Measurements from ENCODE around the gene C11orf91. TPM values are rescaled to one million over a fixed set of nuclear protein-coding genes. Genes with fewer than 3 reads are reported as not detected.
A peak's percentile ranks its signal among the peaks of the same experiment; 100 is the strongest.

Gene C11orf91, protein sequence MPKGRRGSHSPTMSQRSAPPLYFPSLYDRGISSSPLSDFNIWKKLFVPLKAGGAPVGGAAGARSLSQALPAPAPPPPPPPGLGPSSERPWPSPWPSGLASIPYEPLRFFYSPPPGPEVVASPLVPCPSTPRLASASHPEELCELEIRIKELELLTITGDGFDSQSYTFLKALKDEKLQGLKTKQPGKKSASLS
- not detected in 2 replicates for total RNA-seq (2014; rRNA removed; shearing (Covaris generic))

DNA sequence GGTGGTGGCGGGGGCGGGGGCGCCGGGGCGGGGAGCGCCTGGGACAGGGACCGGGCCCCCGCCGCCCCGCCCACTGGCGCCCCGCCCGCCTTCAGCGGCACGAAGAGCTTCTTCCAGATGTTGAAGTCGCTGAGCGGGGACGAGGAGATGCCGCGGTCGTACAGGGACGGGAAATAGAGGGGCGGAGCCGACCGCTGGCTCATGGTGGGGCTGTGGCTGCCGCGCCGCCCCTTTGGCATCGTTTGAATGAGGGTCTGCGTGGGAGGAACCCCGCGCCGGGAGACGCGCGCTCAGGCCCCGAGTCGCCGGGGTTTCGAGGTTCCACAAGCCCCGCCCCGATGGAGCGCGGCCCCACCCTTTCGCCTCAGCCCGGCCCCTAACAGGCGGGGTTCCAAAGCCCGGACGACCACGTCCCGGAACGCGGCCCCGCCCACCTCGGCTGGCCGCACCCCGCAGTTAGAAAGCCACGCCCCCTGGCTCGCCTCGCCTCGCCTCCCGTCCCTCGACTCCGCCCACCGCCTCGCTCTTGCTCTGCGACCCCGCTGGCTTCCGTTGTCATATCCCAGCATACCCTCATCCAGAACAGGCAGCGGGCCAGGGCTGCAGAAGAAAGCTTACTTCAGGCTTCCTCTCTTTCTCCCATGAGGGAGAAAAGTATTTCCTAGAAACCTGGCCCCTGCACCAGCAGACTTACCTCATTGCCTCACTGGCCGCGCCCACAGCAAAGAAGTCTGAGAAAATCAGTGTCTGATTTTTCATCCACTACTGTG, at the start of gene C11orf91:
C11orf91 (minus strand) TSS at position 325 of the 770 bp plus-strand sequence; CDS start at position 239, 86 bp downstream.
- peak within 1 kb of the TSS; percentile 78 for H3K4me3 ChIP-seq (ENCODE audit: insufficient read depth, low read depth, low read length)
- H3K27me3 ChIP-seq (ENCODE audit: control insufficient read depth, insufficient read depth, low read length): peaks cover 6% of the 10 kb centered on the region; the same call in 1 of the 2 replicates
- peak; percentile 97 for DNase-seq
- H3K36me3 ChIP-seq (replicated peaks; ENCODE audit: control insufficient read depth, insufficient read depth, low read length): no peaks in the 10 kb centered on the region

DNA sequence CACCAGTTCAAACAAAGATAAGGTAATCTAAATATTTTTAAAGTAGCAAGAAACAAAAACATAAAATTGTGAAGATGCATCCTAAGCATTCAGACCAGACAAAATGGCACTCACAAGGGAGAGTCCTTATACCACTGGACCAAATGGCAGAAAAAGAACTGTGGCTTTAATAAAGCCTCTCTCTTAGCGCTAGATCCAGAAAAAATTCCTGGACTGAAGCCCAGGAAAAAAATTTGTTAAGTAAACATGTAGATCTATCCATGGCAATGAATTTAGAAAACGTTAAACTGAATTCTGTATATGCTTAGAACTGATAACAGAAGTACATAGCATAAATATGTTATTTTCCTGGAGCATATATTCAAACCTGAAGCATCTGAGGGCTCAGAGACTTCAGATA, 47.4 kb upstream of the C11orf91 start:
- no peak for DNase-seq
- no peaks in the 10 kb centered on the region for H3K27me3 ChIP-seq (ENCODE audit: control insufficient read depth, insufficient read depth, low read length)
- H3K4me3 ChIP-seq (ENCODE audit: insufficient read depth, low read depth, low read length): no peak overlapping the region
- H3K36me3 ChIP-seq (replicated peaks; ENCODE audit: control insufficient read depth, insufficient read depth, low read length): no peaks in the 10 kb centered on the region

DNA sequence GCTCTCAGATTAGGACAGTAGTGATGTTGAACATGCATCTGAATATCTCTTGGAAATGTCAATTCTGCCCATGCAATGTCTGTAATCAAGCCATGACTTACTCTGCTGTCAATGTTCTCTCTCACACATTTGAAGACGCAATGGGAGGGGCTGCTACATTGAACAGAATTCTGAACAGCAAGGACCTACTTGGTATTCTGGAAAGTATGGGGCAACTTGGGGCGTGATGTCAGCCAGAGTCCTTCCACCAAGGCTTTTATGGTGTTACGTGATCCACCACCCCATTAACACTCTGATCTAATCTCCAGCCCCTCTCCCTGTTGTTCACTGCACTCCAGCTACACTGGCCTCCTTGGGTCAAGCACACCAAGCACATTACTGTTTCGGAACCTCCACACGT, 42.7 kb upstream of the C11orf91 start:
- Histone ChIP-seq H3K4me3 (ENCODE audit: insufficient read depth, low read depth, low read length) (no peak overlapping the region), H3K27me3 (ENCODE audit: control insufficient read depth, insufficient read depth, low read length) (no peaks in the 10 kb centered on the region), H3K36me3 (replicated peaks; ENCODE audit: control insufficient read depth, insufficient read depth, low read length) (no peaks in the 10 kb centered on the region)
- no peak for DNase-seq

DNA sequence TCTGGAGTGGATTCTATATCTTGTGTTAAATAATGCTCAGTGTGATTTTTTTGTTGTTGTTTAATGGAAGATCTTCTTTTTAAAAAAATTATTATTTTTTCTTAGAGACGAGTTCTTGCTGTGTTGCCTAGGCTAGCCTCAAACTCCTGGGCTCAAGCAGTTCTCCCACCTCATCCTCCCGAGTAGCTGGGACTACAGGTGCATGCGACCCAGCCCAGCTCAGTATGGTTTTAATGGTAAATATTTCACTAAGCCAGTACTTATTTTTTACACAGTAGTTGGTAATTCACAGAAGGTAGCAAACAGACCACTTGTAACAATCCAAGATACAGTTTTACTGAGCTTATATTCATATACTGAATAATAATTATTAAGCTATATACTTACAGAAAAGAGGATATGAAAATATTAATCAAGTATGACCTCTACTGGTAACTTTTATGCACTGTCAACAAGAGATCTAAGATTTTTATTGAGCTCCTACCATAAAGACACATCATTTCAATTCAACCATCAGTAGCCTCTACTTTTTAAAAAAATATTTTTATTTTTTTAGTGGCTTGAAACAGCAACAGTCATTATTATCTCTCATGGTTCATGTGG, 41.7 kb upstream of the C11orf91 start:
- DNase-seq: no peak
- Histone ChIP-seq H3K27me3 (ENCODE audit: control insufficient read depth, insufficient read depth, low read length) (no peaks in the 10 kb centered on the region), H3K36me3 (replicated peaks; ENCODE audit: control insufficient read depth, insufficient read depth, low read length) (no peaks in the 10 kb centered on the region), H3K4me3 (ENCODE audit: insufficient read depth, low read depth, low read length) (no peak overlapping the region)

DNA sequence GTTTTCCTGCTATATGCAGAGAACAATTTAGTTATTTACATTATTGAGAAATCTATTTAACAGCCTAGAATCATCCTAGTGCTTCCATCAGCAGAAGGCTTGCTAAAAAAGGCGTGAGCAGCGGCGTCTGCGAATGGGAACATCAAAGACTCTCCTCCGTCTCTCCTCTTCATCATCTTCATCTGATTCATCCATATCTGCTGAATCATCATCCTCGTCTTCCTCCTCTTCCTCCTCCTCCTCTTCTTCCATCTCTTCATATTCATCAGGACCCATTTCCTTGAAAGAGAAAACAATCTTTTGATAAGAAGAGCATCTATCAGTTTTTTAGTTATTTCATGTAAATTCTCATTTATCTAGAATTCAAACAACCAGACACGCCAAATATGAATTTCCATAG, 41.2 kb upstream of the C11orf91 start:
- Histone ChIP-seq H3K4me3 (ENCODE audit: insufficient read depth, low read depth, low read length) (no peak overlapping the region), H3K27me3 (ENCODE audit: control insufficient read depth, insufficient read depth, low read length) (no peaks in the 10 kb centered on the region), H3K36me3 (replicated peaks; ENCODE audit: control insufficient read depth, insufficient read depth, low read length) (no peaks in the 10 kb centered on the region)
- DNase-seq: no peak

DNA sequence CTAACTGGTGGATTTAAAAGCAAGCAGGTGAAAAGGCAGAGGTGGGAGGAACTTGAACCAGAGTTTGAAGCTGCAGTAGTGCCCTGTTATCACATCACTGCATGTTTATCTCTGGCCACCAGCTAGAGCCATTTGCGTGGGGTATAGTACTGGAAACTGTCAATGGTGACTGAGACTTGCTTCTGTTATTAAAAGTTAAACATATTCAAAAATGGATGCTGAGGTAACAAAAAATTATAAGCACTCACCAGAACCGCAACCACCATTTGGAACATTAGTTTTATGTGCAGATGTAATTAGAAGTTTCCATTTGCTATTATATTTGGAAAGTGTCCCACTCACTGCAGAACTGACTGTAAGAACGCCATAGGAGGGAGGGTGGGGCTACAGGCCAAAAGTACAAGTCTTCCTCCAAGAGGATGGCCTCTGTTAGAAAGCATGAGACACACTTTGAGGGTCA, 36.8 kb upstream of the C11orf91 start:
- no peaks in the 10 kb centered on the region for H3K36me3 ChIP-seq (replicated peaks; ENCODE audit: control insufficient read depth, insufficient read depth, low read length)
- H3K27me3 ChIP-seq (ENCODE audit: control insufficient read depth, insufficient read depth, low read length): peaks cover 14% of the 10 kb centered on the region; the same call in 1 of the 2 replicates
- H3K4me3 ChIP-seq (ENCODE audit: insufficient read depth, low read depth, low read length): no peak overlapping the region
- DNase-seq: no peak

DNA sequence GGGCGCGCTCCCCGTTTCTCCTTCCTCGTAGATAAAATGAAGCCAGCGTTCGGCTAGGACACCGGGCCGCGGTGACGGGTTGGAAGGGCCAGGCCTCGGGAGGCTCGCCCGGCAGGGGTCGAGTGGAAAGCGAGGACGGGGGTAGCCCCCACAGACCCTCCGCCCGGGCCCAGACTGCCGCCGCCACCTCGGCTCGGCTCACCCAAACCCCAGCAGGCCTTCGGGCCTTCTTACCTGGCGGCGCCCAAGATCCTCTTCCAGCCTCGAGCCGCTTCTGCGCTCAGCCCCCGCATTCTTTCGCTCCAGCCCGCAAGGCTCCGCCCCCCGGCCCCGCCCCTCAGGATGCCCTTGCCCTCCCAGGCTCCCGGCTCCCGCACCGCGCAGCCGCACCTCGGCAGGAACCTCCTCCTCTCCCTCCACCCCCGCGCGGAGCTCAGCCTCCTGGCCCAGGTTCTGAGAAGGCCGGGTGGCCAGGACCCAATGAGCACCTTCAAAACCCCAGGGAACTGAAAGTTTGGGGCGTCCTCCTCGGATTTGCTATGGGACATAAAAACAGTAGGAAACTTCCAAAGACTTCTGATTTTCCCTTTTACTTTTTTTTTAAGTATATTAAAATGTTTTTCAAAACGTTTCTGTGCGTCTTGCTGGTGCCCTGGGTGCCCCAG, 35.7 kb upstream of the C11orf91 start, which contains the start of gene CD59:
CD59 (minus strand) TSS at position 276 of the 665 bp plus-strand sequence. CDS start 13,978 bp downstream, outside the sequence.
- H3K27me3 ChIP-seq (ENCODE audit: control insufficient read depth, insufficient read depth, low read length): peaks cover 14% of the 10 kb centered on the region; the same call in 1 of the 2 replicates
- peak; percentile 98 for DNase-seq
- no peaks in the 10 kb centered on the region for H3K36me3 ChIP-seq (replicated peaks; ENCODE audit: control insufficient read depth, insufficient read depth, low read length)

DNA sequence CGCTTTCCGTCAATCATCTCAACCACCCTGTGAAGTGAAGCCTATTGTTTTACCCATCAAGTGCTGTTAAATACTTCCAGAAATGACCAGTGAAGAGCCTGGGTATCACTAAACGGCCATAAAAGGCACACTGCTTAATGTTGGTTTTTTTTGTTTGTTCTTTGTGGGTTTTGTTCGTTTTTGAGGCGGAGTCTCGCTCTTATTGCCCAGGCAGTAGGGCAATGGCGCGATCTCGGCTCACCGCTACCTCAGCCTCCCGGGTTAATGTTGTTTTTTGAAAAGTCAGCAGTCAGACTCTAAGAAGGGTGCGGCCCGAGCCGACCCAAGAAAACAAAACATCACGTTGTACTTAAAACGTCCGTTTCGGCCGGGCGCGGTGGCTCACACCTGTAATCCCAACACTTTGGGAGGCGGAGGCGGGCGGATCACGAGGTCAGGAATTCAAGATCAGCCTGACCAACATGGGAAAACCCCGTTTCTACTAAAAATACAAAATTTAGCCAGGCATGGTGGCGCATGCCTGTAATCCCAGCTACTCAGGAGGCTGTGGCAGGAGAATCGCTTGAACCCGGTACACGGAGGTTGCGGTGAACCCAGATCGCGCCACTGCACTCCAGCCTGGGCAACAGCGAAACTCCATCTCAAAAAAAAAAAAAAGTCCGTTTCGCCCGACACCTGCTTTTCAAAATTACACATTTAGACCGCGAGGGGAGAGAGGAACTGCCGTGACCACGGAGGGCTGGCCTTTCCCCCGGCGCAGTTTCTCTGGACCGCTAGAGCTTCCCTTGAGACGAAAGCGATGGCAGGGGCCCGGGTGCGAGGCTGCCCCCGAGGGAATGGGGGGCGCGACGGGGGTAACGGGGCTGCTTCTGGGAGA, 34.9 kb upstream of the C11orf91 start:
- H3K27me3 ChIP-seq (ENCODE audit: control insufficient read depth, insufficient read depth, low read length): peaks cover 14% of the 10 kb centered on the region; the same call in 1 of the 2 replicates
- H3K36me3 ChIP-seq (replicated peaks; ENCODE audit: control insufficient read depth, insufficient read depth, low read length): no peaks in the 10 kb centered on the region
- DNase-seq: no peak

More for the DNA sequence above, 35.7 kb upstream of the C11orf91 start, which contains the start of gene CD59:
- peak within 1 kb of the TSS; percentile 80 for H3K4me3 ChIP-seq (ENCODE audit: insufficient read depth, low read depth, low read length)

DNA sequence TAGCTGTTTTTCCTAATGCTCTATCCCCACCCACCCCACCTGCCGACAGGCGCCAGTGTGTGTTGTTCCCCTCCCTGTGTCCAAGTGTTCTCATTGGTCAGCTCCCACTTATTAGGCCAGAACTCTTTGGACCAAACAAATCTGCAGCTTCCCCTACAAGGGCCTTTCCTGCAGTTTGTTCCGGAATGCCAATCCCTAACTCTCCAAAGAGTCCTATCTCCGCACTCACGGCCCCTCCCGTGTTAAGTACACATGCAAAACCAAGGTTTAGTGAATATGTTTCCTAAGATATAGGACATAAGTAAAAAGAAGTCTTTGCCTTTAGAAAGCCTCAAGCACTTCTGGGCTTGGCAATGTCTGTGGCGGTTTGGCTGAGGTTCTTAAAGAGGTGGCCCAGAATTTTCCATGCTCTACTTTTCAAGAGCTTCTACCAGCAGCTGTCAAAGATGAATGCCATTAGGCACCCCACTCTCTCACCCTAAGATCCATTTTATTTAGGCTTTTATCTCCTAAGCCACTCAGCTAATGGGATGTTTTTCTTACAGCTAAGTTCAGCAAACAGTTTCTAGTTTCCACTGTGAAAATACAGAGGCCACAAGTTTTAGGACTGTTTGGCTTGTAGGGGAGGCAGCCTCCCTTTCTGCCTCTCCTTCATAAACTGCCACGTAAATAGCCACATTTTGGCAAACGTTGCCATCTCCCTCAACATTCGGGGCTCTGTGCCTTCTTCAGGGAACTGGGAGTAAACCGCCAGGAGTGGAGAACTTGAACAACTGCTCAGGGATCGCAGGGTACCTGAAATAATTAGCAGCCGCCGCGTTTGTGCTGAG, 34.0 kb upstream of the C11orf91 start:
- no peak for DNase-seq
- peak overlapping the region; percentile 80 for H3K4me3 ChIP-seq (ENCODE audit: insufficient read depth, low read depth, low read length)
- peaks cover 14% of the 10 kb centered on the region; the same call in 1 of the 2 replicates for H3K27me3 ChIP-seq (ENCODE audit: control insufficient read depth, insufficient read depth, low read length)
- H3K36me3 ChIP-seq (replicated peaks; ENCODE audit: control insufficient read depth, insufficient read depth, low read length): no peaks in the 10 kb centered on the region

More for the DNA sequence above, 34.9 kb upstream of the C11orf91 start:
- peak overlapping the region; percentile 80 for H3K4me3 ChIP-seq (ENCODE audit: insufficient read depth, low read depth, low read length)

DNA sequence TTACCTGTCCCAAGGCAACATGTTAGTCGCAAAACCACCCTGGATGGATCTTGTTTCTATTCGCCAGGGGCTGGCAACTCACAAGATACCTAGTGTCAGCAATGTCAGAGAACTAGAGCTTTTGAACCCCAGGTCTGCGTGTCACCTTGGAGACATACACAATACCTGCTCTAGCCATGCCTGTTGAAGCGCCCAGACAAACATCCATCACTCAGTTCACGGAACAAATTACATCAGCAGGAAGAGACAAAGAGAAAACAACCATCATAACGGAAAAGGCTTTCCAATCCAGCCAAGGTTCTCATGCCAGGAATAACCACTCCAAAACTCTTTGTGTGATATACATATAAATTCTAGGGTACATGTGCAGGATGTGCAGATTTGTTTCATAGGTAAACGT, 33.4 kb upstream of the C11orf91 start:
- H3K36me3 ChIP-seq (replicated peaks; ENCODE audit: control insufficient read depth, insufficient read depth, low read length): no peaks in the 10 kb centered on the region
- peaks cover 14% of the 10 kb centered on the region; the same call in 1 of the 2 replicates for H3K27me3 ChIP-seq (ENCODE audit: control insufficient read depth, insufficient read depth, low read length)
- no peak overlapping the region for H3K4me3 ChIP-seq (ENCODE audit: insufficient read depth, low read depth, low read length)
- no peak for DNase-seq

DNA sequence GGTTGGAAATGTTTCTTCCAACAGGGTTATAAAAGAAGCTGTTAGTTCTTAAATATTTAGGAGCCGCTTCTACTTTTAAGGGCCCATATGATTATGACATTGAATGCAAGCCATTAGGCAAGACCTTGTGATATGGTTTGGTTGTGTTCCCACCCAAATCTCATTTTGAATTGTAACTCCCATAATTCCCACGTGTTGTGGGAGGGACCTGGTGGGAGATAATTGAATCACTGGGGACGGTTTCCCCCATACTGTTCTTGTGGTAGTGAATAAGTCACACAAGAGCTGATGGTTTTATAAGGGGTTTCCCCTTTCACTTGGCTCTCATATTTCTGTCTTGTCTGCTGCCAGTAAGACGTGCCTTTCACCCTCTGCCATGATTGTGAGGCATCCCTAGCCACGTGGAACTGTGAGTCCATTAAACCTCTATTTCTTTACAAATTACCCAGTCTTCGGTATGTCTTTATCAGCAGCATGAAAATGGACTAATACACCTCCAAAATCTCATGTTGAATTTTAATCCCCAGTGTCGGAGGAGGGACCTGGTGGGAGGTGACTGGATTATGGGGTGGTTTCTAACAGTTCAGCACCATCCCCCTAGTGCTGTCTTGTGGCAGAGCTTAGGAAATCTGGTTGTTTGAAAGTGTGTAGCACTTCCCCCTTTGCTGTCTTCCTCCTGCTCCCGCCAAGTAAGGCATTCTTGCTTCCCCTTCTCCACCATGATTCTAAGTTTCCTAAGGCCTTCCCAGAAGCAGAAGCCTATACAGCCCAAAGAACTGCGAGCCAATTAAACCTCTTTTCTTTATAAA, 31.3 kb upstream of the C11orf91 start:
- DNase-seq: no peak
- no peaks in the 10 kb centered on the region for H3K36me3 ChIP-seq (replicated peaks; ENCODE audit: control insufficient read depth, insufficient read depth, low read length)
- peaks cover 14% of the 10 kb centered on the region; the same call in 1 of the 2 replicates for H3K27me3 ChIP-seq (ENCODE audit: control insufficient read depth, insufficient read depth, low read length)
- H3K4me3 ChIP-seq (ENCODE audit: insufficient read depth, low read depth, low read length): no peak overlapping the region

DNA sequence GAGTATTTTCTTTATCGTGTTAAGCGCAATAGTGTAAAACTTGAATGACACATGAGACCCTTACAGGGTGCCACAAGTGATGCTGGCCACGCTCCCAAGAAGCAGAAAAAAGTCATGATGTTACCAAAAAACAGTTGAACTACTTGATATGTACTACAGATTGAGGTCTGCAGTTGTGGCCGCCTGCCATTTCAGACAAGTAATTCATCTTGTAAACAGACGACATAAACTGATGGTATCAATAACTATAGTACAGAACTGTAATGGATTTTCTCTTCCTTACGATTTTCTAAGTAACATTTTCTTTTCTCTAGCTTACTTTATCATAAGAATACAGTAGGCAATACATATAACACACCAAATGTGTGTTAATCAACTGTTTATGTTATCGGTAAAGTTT, 30.1 kb upstream of the C11orf91 start:
- H3K36me3 ChIP-seq (replicated peaks; ENCODE audit: control insufficient read depth, insufficient read depth, low read length): no peaks in the 10 kb centered on the region
- peaks cover 11% of the 10 kb centered on the region; the same call in 1 of the 2 replicates for H3K27me3 ChIP-seq (ENCODE audit: control insufficient read depth, insufficient read depth, low read length)
- no peak for DNase-seq
- no peak overlapping the region for H3K4me3 ChIP-seq (ENCODE audit: insufficient read depth, low read depth, low read length)

Data from H7 (cell line).